ENCODE results near the gene PNLDC1. TPM values are rescaled to one million over a fixed set of nuclear protein-coding genes. Genes with fewer than 3 reads are reported as not detected.
"Not testable (repeated sequence)": the region's sequence is repeated elsewhere in the genome, so short reads cannot be mapped to it uniquely, and the experiment has no call there.

PNLDC1 gene
- total and polyA plus RNA-seq, 2 experiments from 2014 or later: not detected

DNA sequence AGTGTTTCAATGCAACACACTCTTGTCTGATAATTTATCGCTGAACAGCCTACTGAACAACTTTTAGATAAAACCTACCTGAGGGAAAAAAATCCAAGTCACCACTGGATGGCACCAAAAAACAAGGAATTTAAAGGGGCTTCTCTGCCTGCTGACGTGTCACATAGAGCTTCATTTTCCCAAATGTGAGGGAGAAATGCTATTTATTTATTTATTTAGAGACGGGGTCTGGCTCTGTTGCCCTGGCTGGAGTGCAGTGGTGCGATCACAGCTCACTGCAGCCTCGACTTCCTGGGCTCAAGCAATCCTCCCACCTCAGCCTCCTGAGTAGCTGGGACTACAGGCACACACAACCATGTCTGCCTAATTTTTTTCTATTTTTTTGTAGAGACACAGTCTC lies 63.3 kb downstream of the PNLDC1 start:
- not testable (repeated sequence) for H3K27ac ChIP-seq (ENCODE audit: low read depth); H3K4me1 Mint-ChIP-seq; H3K9me3 Mint-ChIP-seq; H3K36me3 ChIP-seq (ENCODE audit: insufficient read depth); H3K4me1 ChIP-seq (ENCODE audit: insufficient read depth); H3K4me2 ChIP-seq; H3K27ac Mint-ChIP-seq; H3K4me3 ChIP-seq; H3F3A ChIP-seq (replicated peaks; ENCODE audit: low read depth); H3K27me3 Mint-ChIP-seq (ENCODE audit: insufficient read depth, low read depth, poor library complexity); H2AFZ ChIP-seq; H3K79me2 ChIP-seq (replicated peaks; ENCODE audit: insufficient read depth); H3K36me3 Mint-ChIP-seq (ENCODE audit: low read depth); H3K9me2 ChIP-seq (ENCODE audit: insufficient read depth); H3K27me3 ChIP-seq (ENCODE audit: insufficient read depth); H3K4me3 Mint-ChIP-seq; H4K20me1 ChIP-seq (replicated peaks; ENCODE audit: insufficient read depth)
- TF ChIP-seq, protein P1, sequence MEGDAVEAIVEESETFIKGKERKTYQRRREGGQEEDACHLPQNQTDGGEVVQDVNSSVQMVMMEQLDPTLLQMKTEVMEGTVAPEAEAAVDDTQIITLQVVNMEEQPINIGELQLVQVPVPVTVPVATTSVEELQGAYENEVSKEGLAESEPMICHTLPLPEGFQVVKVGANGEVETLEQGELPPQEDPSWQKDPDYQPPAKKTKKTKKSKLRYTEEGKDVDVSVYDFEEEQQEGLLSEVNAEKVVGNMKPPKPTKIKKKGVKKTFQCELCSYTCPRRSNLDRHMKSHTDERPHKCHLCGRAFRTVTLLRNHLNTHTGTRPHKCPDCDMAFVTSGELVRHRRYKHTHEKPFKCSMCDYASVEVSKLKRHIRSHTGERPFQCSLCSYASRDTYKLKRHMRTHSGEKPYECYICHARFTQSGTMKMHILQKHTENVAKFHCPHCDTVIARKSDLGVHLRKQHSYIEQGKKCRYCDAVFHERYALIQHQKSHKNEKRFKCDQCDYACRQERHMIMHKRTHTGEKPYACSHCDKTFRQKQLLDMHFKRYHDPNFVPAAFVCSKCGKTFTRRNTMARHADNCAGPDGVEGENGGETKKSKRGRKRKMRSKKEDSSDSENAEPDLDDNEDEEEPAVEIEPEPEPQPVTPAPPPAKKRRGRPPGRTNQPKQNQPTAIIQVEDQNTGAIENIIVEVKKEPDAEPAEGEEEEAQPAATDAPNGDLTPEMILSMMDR (conservative IDR thresholded peaks at IDR 0.05; ENCODE audit: low read depth in 2 of 2): peak; percentile 66 to 74
- peak; percentile 68 for TF ChIP-seq CREB1 (CRISPR knock-in tag; IDR thresholded peaks at IDR 0.05; ENCODE audit: low read depth)
- DNase-seq (ENCODE audit: low spot score): peak; percentile 77
- peak; percentile 73 for ATAC-seq

DNA sequence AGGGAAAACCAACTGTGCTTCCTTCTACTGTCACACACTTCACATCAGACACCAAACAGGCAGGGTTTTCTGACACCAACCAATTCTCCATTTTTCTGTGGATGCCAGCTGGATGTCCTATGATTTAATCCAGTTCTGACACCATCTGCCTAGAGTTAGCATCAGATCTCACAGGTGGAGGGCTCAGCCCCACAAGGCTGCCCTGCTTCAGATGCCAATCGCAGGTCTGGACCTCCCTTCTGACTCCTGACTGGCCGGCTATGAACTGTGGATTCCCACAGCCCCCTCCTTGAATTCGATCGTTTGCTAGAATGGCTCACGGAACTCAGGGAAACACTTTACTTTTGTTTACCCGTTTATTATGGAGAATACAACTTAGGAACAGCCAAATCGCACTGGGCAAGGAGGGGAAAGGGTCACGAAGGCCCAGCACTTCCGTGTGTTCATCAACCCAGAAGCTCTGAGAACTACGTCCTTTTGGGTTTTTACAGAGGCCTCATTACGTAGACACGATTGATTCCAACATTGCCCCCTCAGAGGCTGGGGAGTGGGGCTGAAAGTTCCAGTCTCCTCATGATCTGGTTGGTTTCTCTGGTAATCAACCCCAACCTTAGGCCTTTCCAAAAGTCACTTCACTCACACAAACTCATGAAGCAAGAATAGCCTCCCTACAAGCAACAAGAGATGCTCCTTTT lies 65.3 kb downstream of the PNLDC1 start:
- Histone ChIP-seq H3K4me3 (no peak overlapping the region), H4K20me1 (replicated peaks; ENCODE audit: insufficient read depth) (no peaks in the 10 kb centered on the region), H3K4me1 (ENCODE audit: insufficient read depth) (no peaks in the 10 kb centered on the region), H3K36me3 (ENCODE audit: insufficient read depth) (no peaks in the 10 kb centered on the region), H3K9me2 (ENCODE audit: insufficient read depth) (no peaks in the 10 kb centered on the region), H3K27ac (ENCODE audit: low read depth) (no peak overlapping the region), H3K4me2 (no peak overlapping the region), H2AFZ (peak overlapping the region; percentile 72; the same call in 1 of the 2 replicates), H3K79me2 (replicated peaks; ENCODE audit: insufficient read depth) (no peaks in the 10 kb centered on the region), H3F3A (replicated peaks; ENCODE audit: low read depth) (no peaks in the 10 kb centered on the region), H3K27me3 (ENCODE audit: insufficient read depth) (no peaks in the 10 kb centered on the region)
- H3K4me3 Mint-ChIP-seq: no peak overlapping the region
- no peaks in the 10 kb centered on the region for H3K4me1 Mint-ChIP-seq
- peaks cover 8% of the 10 kb centered on the region; the same call in 2 of the 3 replicates for H3K9me3 Mint-ChIP-seq
- no peak overlapping the region for H3K27ac Mint-ChIP-seq
- H3K36me3 Mint-ChIP-seq (ENCODE audit: low read depth): no peaks in the 10 kb centered on the region
- ATAC-seq (no peak), DNase-seq (ENCODE audit: low spot score) (no peak)
- H3K27me3 Mint-ChIP-seq (ENCODE audit: insufficient read depth, low read depth, poor library complexity): peaks cover 4% of the 10 kb centered on the region
- no peak for TF ChIP-seq NANOG (IDR thresholded peaks at IDR 0.05; ENCODE audit: borderline replicate concordance)
- TF ChIP-seq JUNB (IDR thresholded peaks at IDR 0.05; ENCODE audit: unreplicated experiment): no peak
- TF ChIP-seq, protein P2, sequence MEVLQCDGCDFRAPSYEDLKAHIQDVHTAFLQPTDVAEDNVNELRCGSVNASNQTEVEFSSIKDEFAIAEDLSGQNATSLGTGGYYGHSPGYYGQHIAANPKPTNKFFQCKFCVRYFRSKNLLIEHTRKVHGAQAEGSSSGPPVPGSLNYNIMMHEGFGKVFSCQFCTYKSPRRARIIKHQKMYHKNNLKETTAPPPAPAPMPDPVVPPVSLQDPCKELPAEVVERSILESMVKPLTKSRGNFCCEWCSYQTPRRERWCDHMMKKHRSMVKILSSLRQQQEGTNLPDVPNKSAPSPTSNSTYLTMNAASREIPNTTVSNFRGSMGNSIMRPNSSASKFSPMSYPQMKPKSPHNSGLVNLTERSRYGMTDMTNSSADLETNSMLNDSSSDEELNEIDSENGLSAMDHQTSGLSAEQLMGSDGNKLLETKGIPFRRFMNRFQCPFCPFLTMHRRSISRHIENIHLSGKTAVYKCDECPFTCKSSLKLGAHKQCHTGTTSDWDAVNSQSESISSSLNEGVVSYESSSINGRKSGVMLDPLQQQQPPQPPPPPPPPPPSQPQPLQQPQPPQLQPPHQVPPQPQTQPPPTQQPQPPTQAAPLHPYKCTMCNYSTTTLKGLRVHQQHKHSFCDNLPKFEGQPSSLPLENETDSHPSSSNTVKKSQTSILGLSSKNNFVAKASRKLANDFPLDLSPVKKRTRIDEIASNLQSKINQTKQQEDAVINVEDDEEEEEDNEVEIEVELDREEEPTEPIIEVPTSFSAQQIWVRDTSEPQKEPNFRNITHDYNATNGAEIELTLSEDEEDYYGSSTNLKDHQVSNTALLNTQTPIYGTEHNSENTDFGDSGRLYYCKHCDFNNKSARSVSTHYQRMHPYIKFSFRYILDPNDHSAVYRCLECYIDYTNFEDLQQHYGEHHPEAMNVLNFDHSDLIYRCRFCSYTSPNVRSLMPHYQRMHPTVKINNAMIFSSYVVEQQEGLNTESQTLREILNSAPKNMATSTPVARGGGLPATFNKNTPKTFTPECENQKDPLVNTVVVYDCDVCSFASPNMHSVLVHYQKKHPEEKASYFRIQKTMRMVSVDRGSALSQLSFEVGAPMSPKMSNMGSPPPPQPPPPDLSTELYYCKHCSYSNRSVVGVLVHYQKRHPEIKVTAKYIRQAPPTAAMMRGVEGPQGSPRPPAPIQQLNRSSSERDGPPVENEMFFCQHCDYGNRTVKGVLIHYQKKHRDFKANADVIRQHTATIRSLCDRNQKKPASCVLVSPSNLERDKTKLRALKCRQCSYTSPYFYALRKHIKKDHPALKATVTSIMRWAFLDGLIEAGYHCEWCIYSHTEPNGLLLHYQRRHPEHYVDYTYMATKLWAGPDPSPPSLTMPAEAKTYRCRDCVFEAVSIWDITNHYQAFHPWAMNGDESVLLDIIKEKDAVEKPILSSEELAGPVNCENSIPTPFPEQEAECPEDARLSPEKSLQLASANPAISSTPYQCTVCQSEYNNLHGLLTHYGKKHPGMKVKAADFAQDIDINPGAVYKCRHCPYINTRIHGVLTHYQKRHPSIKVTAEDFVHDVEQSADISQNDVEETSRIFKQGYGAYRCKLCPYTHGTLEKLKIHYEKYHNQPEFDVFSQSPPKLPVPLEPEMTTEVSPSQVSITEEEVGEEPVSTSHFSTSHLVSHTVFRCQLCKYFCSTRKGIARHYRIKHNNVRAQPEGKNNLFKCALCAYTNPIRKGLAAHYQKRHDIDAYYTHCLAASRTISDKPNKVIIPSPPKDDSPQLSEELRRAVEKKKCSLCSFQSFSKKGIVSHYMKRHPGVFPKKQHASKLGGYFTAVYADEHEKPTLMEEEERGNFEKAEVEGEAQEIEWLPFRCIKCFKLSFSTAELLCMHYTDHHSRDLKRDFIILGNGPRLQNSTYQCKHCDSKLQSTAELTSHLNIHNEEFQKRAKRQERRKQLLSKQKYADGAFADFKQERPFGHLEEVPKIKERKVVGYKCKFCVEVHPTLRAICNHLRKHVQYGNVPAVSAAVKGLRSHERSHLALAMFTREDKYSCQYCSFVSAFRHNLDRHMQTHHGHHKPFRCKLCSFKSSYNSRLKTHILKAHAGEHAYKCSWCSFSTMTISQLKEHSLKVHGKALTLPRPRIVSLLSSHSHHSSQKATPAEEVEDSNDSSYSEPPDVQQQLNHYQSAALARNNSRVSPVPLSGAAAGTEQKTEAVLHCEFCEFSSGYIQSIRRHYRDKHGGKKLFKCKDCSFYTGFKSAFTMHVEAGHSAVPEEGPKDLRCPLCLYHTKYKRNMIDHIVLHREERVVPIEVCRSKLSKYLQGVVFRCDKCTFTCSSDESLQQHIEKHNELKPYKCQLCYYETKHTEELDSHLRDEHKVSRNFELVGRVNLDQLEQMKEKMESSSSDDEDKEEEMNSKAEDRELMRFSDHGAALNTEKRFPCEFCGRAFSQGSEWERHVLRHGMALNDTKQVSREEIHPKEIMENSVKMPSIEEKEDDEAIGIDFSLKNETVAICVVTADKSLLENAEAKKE (CRISPR knock-in tag; IDR thresholded peaks at IDR 0.05): no peak
- no peak for TF ChIP-seq ZNF331 (CRISPR knock-in tag; IDR thresholded peaks at IDR 0.05; ENCODE audit: low read depth)
- TF ChIP-seq EZH2 (IDR thresholded peaks at IDR 0.05; ENCODE audit: low read depth, unreplicated experiment): no peak
- TF ChIP-seq, protein P3, sequence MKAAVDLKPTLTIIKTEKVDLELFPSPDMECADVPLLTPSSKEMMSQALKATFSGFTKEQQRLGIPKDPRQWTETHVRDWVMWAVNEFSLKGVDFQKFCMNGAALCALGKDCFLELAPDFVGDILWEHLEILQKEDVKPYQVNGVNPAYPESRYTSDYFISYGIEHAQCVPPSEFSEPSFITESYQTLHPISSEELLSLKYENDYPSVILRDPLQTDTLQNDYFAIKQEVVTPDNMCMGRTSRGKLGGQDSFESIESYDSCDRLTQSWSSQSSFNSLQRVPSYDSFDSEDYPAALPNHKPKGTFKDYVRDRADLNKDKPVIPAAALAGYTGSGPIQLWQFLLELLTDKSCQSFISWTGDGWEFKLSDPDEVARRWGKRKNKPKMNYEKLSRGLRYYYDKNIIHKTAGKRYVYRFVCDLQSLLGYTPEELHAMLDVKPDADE (IDR thresholded peaks at IDR 0.05): no peak
- no peak for TF ChIP-seq CREB1 (CRISPR knock-in tag; IDR thresholded peaks at IDR 0.05; ENCODE audit: low read depth)
- no peak for TF ChIP-seq STAT1 (IDR thresholded peaks at IDR 0.05; ENCODE audit: unreplicated experiment)

All from GM23338 (cell line).